Posterior vena cava (tissue), 2 donors: ENCODE measurements around the gene ZNF232. TPM values are rescaled to one million over a fixed set of nuclear protein-coding genes. Genes with fewer than 3 reads are reported as not detected.
"Not testable (repeated sequence)": the region's sequence is repeated elsewhere in the genome, so short reads cannot be mapped to it uniquely, and the experiment has no call there.

Experiments used
- DNase-seq: peaks from one replicate; pipeline ENCODE4 v3.0.0-alpha.2; 2020; ENCODE audit warnings: low spot score
- intact Hi-C, 2 donors: fragments of 100-400 bp; cut with DNase I; formaldehyde crosslinking; loops; one replicate each; pipeline versions ENCODE4 v1.14.1 to v1.14.2; 2022 to 2023
- total RNA-seq, 2 donors: library from RNA; stranded (reverse); fragmentation: NEBNext Ultra II Directional; extraction: Animal tissue kit (Norgen Biotek cat#: 25700); gene quantifications; one replicate each; pipeline ENCODE4 v1.2.1, GENCODE V29; 2021
- donor health status: DM: yes; HTN: yes; CAD: no.
- donor health status: DM: yes; HTN: yes; CAD: no.

ZNF232 gene
- total RNA-seq, 2 donors from 2014 or later: 3.7 to 6.3 TPM

- intact Hi-C loops: no loop called here
- DNase-seq: no peak
Measured at GRCh38 chr17:5131146-5131715, 19.6 kb upstream of the ZNF232 start.

GRCh38 chr17:5130687-5131086, 19.0 kb upstream of the ZNF232 start:
- peak; percentile 79 for DNase-seq
- intact Hi-C loops: not testable (repeated sequence)

- intact Hi-C loops: not testable (repeated sequence)
Measured at GRCh38 chr17:5130261-5130660, 18.6 kb upstream of the ZNF232 start.

GRCh38 chr17:5129770-5130169, 18.1 kb upstream of the ZNF232 start:
- intact Hi-C loops: not testable (repeated sequence)
- DNase-seq: peak; percentile 12

More at GRCh38 chr17:5130261-5130660, 18.6 kb upstream of the ZNF232 start:
- DNase-seq: not testable (repeated sequence)

GRCh38 chr17:5128905-5129535, 17.3 kb upstream of the ZNF232 start:
- intact Hi-C loops: no loop called here
- DNase-seq: peak; percentile 64

- intact Hi-C loops: not testable (repeated sequence)
- peak; percentile 22 for DNase-seq
Measured at GRCh38 chr17:5128387-5128786, 16.7 kb upstream of the ZNF232 start.

- intact Hi-C loops: no loop called here
- DNase-seq: peak; percentile 34
Measured at GRCh38 chr17:5127910-5128309, 16.2 kb upstream of the ZNF232 start.

GRCh38 chr17:5126719-5127488, 15.2 kb upstream of the ZNF232 start:
- peak; percentile 70 for DNase-seq
- intact Hi-C loops: no loop called here

- intact Hi-C loops, DNase-seq: not testable (repeated sequence)
Measured at GRCh38 chr17:5124896-5125295, 13.2 kb upstream of the ZNF232 start.

- peak; percentile 26 for DNase-seq
- intact Hi-C loops: not testable (repeated sequence)
Measured at GRCh38 chr17:5124125-5124760, 12.6 kb upstream of the ZNF232 start.

- intact Hi-C loops: no loop called here
- DNase-seq: peak; percentile 76
Measured at GRCh38 chr17:5123343-5124124, 11.9 kb upstream of the ZNF232 start.

- intact Hi-C loops: no loop called here
- peak; percentile 79 for DNase-seq
Measured at GRCh38 chr17:5122586-5123342, 11.1 kb upstream of the ZNF232 start.

GRCh38 chr17:5122056-5122455, 10.4 kb upstream of the ZNF232 start:
- intact Hi-C loops: not testable (repeated sequence)
- peak; percentile 32 for DNase-seq

GRCh38 chr17:5121186-5121841, 9.6 kb upstream of the ZNF232 start:
- intact Hi-C loops: no loop called here
- DNase-seq: peak; percentile 72

- DNase-seq: peak; percentile 54
- intact Hi-C loops: not testable (repeated sequence)
Measured at GRCh38 chr17:5120436-5121185, 8.9 kb upstream of the ZNF232 start.

GRCh38 chr17:5120036-5120435, 8.4 kb upstream of the ZNF232 start:
- intact Hi-C loops: no loop called here
- DNase-seq: peak; percentile 62

GRCh38 chr17:5118219-5118618, 6.5 kb upstream of the ZNF232 start:
- intact Hi-C loops: no loop called here

More at GRCh38 chr17:5118219-5118618, 6.5 kb upstream of the ZNF232 start:
- DNase-seq: peak; percentile 47
